ENCODE data around the gene AGMO. TPM values are rescaled to one million over a fixed set of nuclear protein-coding genes. Genes with fewer than 3 reads are reported as not detected.

Gene AGMO
- polyA plus RNA-seq, 2 of the 4 experiments (the other 2 are of a cell fraction) = 2.6 to 7.9 TPM

- Histone ChIP-seq H3K4me3 (no peak overlapping the region), H3K27ac (no peak overlapping the region), H3K4me1 (no peaks in the 10 kb centered on the region), H3K4me2 (no peak overlapping the region), H3K9me3 (peaks cover 7% of the 10 kb centered on the region)
- no peak for ATAC-seq
- ChIA-PET POLR2A (no interaction called here), CTCF (no interaction called here)
- FAIRE-seq = no peak
- no peak for TF ChIP-seq CBX8 (IDR thresholded peaks at IDR 0.05)
- no peak for TF ChIP-seq ELK1 (IDR thresholded peaks at IDR 0.05; ENCODE audit: low read depth, low read length)
- no peak for TF ChIP-seq RCOR1 (IDR thresholded peaks at IDR 0.05; ENCODE audit: low read depth, low read length)
- TF ChIP-seq EHMT2 (IDR thresholded peaks at IDR 0.05; ENCODE audit: low read depth) = no peak
- TF ChIP-seq CTCF (IDR thresholded peaks at IDR 0.05) = no peak
- no peak for TF ChIP-seq FOXS1 (CRISPR knock-in tag; IDR thresholded peaks at IDR 0.05)
- TF ChIP-seq NPAS2 (CRISPR knock-in tag; IDR thresholded peaks at IDR 0.05; ENCODE audit: borderline replicate concordance) = no peak
- TF ChIP-seq KDM1A (IDR thresholded peaks at IDR 0.05; ENCODE audit: low read depth) = no peak
- no peak for TF ChIP-seq MAFK (IDR thresholded peaks at IDR 0.05; ENCODE audit: partially characterized antibody)
- no peak for TF ChIP-seq HMGXB4 (CRISPR knock-in tag; IDR thresholded peaks at IDR 0.05; ENCODE audit: borderline replicate concordance)
- no peak for TF ChIP-seq TP53 (CRISPR knock-in tag; IDR thresholded peaks at IDR 0.05)
- TF ChIP-seq E2F6 (IDR thresholded peaks at IDR 0.05; ENCODE audit: borderline replicate concordance, low read depth) = no peak
- no peak for TF ChIP-seq HOXB13 (CRISPR knock-in tag; IDR thresholded peaks at IDR 0.05; ENCODE audit: low read depth)
- TF ChIP-seq NFE2L2 (conservative IDR thresholded peaks at IDR 0.05; ENCODE audit: low read length) = no peak
- 45% methylated on average over 3 of the region's 3 CpGs for WGBS (ENCODE audit: missing lambda C conversion rate)
- DNase-seq (ENCODE audit: low read depth in 1 of 2, low spot score in 1 of 2) = no peak
Measured at GRCh38 chr7:15581352-15581951, 19.6 kb upstream of the AGMO start.

- no peak overlapping the region for H3K4me2 ChIP-seq
- no peaks in the 10 kb centered on the region for H3K4me1 ChIP-seq
- WGBS (ENCODE audit: missing lambda C conversion rate) = 57% methylated on average over 3 of the region's 3 CpGs
- no peak overlapping the region for H3K27ac ChIP-seq
- ATAC-seq (no peak), DNase-seq (ENCODE audit: low read depth in 1 of 2, low spot score in 1 of 2) (no peak), FAIRE-seq (no peak)
- ChIA-PET CTCF (no interaction called here), POLR2A (no interaction called here)
- H3K4me3 ChIP-seq = no peak overlapping the region
- no peak for TF ChIP-seq EP300 (IDR thresholded peaks at IDR 0.05)
- no peak for TF ChIP-seq TP53 (CRISPR knock-in tag; IDR thresholded peaks at IDR 0.05)
- no peak for TF ChIP-seq ZC3H11A (IDR thresholded peaks at IDR 0.05)
- TF ChIP-seq E2F6 (IDR thresholded peaks at IDR 0.05; ENCODE audit: borderline replicate concordance, low read depth) = no peak
- TF ChIP-seq POLR2AphosphoS2 (conservative IDR thresholded peaks at IDR 0.05; ENCODE audit: low read length) = no peak
- no peak for TF ChIP-seq ELK1 (IDR thresholded peaks at IDR 0.05; ENCODE audit: low read depth, low read length)
- no peak for TF ChIP-seq JUNB (IDR thresholded peaks at IDR 0.05)
- no peak for TF ChIP-seq KDM5A (IDR thresholded peaks at IDR 0.05)
- TF ChIP-seq NR3C1 (IDR thresholded peaks at IDR 0.05) = no peak
- no peak for TF ChIP-seq HDAC2 (IDR thresholded peaks at IDR 0.05)
- TF ChIP-seq SMC3 (IDR thresholded peaks at IDR 0.05) = no peak
- no peak for TF ChIP-seq BHLHE40 (IDR thresholded peaks at IDR 0.05; ENCODE audit: low read depth, low read length)
- TF ChIP-seq MAZ (IDR thresholded peaks at IDR 0.05; ENCODE audit: borderline replicate concordance, low read depth, low read length) = no peak
- no peak for TF ChIP-seq FOSB (CRISPR knock-in tag; IDR thresholded peaks at IDR 0.05)
- no peak for TF ChIP-seq JUN (IDR thresholded peaks at IDR 0.05)
- peaks cover 7% of the 10 kb centered on the region for H3K9me3 ChIP-seq
Measured at GRCh38 chr7:15580604-15581351, 19.0 kb upstream of the AGMO start.
